Suprapubic skin (tissue), 4 donors: Measurements from ENCODE around the gene TAF5L. TPM values are rescaled to one million over a fixed set of nuclear protein-coding genes. Genes with fewer than 3 reads are reported as not detected.

Experiments
- DNase-seq, 2 donors: peaks; one replicate each; pipeline ENCODE4 v3.0.0-alpha.2; 2019; ENCODE audit warnings: low spot score in 2 of 2
- H3K27ac ChIP-seq: fragments of 200-600 bp; sonication (generic); one replicate; pipeline ENCODE4 v1.5.1; 2019
- H3K27me3 ChIP-seq: fragments of 200-600 bp; sonication (generic); one replicate; pipeline ENCODE4 v1.5.1; 2019
- H3K36me3 ChIP-seq: fragments of 200-600 bp; sonication (generic); one replicate; pipeline ENCODE4 v1.5.1; 2019
- H3K4me1 ChIP-seq: fragments of 200-600 bp; sonication (generic); one replicate; pipeline ENCODE4 v1.5.1; 2019
- H3K4me3 ChIP-seq: fragments of 200-600 bp; sonication (generic); one replicate; pipeline ENCODE4 v1.5.1; 2019; ENCODE audit warnings: mild to moderate bottlenecking
- H3K9me3 ChIP-seq: fragments of 200-600 bp; sonication (generic); one replicate; pipeline ENCODE4 v1.5.1; 2019
- CTCF ChIP-seq, 2 donors: fragments of 200-600 bp in 1 of 2; fragments of 450-650 bp in 1 of 2; sonication (generic) in 1 of 2; IDR thresholded peaks; one replicate each; pipeline ENCODE4 v1.5.1; 2016 to 2019; ENCODE audit warnings: antibody characterized with exemption in 2 of 2, mild to moderate bottlenecking in 1 of 2, moderate library complexity in 1 of 2
- EP300 ChIP-seq: sonication (generic); formaldehyde crosslinking; IDR thresholded peaks from one replicate; pipeline ENCODE4 v1.6.1; 2017; ENCODE audit warnings: antibody characterized with exemption
- POLR2A ChIP-seq, 2 donors: fragments of 450-650 bp; IDR thresholded peaks; one replicate each; pipeline ENCODE4 v1.6.1; 2017; ENCODE audit warnings: antibody characterized with exemption in 2 of 2, mild to moderate bottlenecking in 2 of 2, moderate library complexity in 2 of 2
- POLR2AphosphoS5 ChIP-seq, 3 donors: sonication (generic); formaldehyde crosslinking; IDR thresholded peaks; one replicate each; pipeline ENCODE4 v1.6.1; 2017; ENCODE audit warnings: antibody characterized with exemption in 3 of 3
- WGBS: methylation state at CpG from one replicate; pipeline ENCODE4 v1.1.5; 2018; 5-methylcytosine and 5-hydroxymethylcytosine counted together
- total RNA-seq, 4 donors: library from RNA; depleted of rRNA; stranded (reverse); fragments of >200 nt; gene quantifications; one replicate each; pipeline ENCODE4 v1.1.0, GENCODE V29; 2016

The TAF5L gene
- total RNA-seq, 4 donors from 2014 or later, result 10.5 to 16.8 (median 15.8) TPM

GRCh38 chr1:229661022-229661877 lies 35.3 kb upstream of the TAF5L start:
- Histone ChIP-seq H3K4me3 (no peak overlapping the region), H3K27me3 (no peaks in the 10 kb centered on the region), H3K4me1 (no peaks in the 10 kb centered on the region), H3K36me3 (peaks cover 23% of the 10 kb centered on the region), H3K9me3 (no peaks in the 10 kb centered on the region), H3K27ac (no peak overlapping the region)
- 64% methylated on average over 19 of the region's 19 CpGs for WGBS
- DNase-seq, result peak; percentile 83 to 88
- TF ChIP-seq POLR2AphosphoS5 (IDR thresholded peaks at IDR 0.05) (no peak), CTCF (IDR thresholded peaks at IDR 0.05) (peak; percentile 74 to 82)

- Histone ChIP-seq H3K4me1 (no peaks in the 10 kb centered on the region), H3K4me3 (no peak overlapping the region), H3K27ac (no peak overlapping the region), H3K27me3 (no peaks in the 10 kb centered on the region), H3K9me3 (no peaks in the 10 kb centered on the region), H3K36me3 (peaks cover 46% of the 10 kb centered on the region)
- no peak for DNase-seq
- 97% methylated on average over 2 of the region's 2 CpGs for WGBS
- TF ChIP-seq POLR2A (IDR thresholded peaks at IDR 0.05), result no peak
- TF ChIP-seq CTCF (IDR thresholded peaks at IDR 0.05), result no peak
- TF ChIP-seq EP300, result no peak
- TF ChIP-seq POLR2AphosphoS5 (IDR thresholded peaks at IDR 0.05), result no peak
Measured at GRCh38 chr1:229657993-229658755, 32.3 kb upstream of the TAF5L start.

GRCh38 chr1:229655781-229656180 lies 29.9 kb upstream of the TAF5L start:
- no peaks in the 10 kb centered on the region for H3K4me1 ChIP-seq
- H3K4me3 ChIP-seq, result no peak overlapping the region
- H3K9me3 ChIP-seq, result no peaks in the 10 kb centered on the region
- no peak for TF ChIP-seq POLR2AphosphoS5 (IDR thresholded peaks at IDR 0.05)
- TF ChIP-seq CTCF (IDR thresholded peaks at IDR 0.05), result no peak
- no peak for TF ChIP-seq POLR2A (IDR thresholded peaks at IDR 0.05)
- TF ChIP-seq EP300, result no peak
- no peak for DNase-seq
- H3K27ac ChIP-seq, result no peak overlapping the region
- H3K27me3 ChIP-seq, result no peaks in the 10 kb centered on the region
- 82% methylated on average over 5 of the region's 5 CpGs for WGBS
- H3K36me3 ChIP-seq, result peaks cover 68% of the 10 kb centered on the region

GRCh38 chr1:229653420-229653819 lies 27.5 kb upstream of the TAF5L start:
- no peak for DNase-seq
- H3K9me3 ChIP-seq, result no peaks in the 10 kb centered on the region
- no peaks in the 10 kb centered on the region for H3K4me1 ChIP-seq
- no peak overlapping the region for H3K4me3 ChIP-seq
- no peak overlapping the region for H3K27ac ChIP-seq
- H3K27me3 ChIP-seq, result no peaks in the 10 kb centered on the region
- H3K36me3 ChIP-seq, result peaks cover 80% of the 10 kb centered on the region
- WGBS, result 72% methylated on average over 1 of the region's 1 CpG
- TF ChIP-seq EP300 (no peak), CTCF (IDR thresholded peaks at IDR 0.05) (no peak), POLR2A (IDR thresholded peaks at IDR 0.05) (no peak), POLR2AphosphoS5 (IDR thresholded peaks at IDR 0.05) (no peak)

- TF ChIP-seq POLR2AphosphoS5 (IDR thresholded peaks at IDR 0.05) (no peak), CTCF (IDR thresholded peaks at IDR 0.05) (no peak), POLR2A (IDR thresholded peaks at IDR 0.05) (no peak), EP300 (no peak)
- peaks cover 90% of the 10 kb centered on the region for H3K36me3 ChIP-seq
- H3K4me1 ChIP-seq, result no peaks in the 10 kb centered on the region
Measured at GRCh38 chr1:229651546-229651945, 25.6 kb upstream of the TAF5L start.

More at GRCh38 chr1:229651546-229651945, 25.6 kb upstream of the TAF5L start:
- Histone ChIP-seq H3K27me3 (no peaks in the 10 kb centered on the region), H3K4me3 (no peak overlapping the region), H3K27ac (no peak overlapping the region), H3K9me3 (no peaks in the 10 kb centered on the region)
- DNase-seq, result no peak
- WGBS, result 93% methylated on average over 3 of the region's 3 CpGs
